ENCODE measurements around the gene ZC3H12C. TPM values are rescaled to one million over a fixed set of nuclear protein-coding genes. Genes with fewer than 3 reads are reported as not detected.

The ZC3H12C gene
- total and polyA plus RNA-seq, 2 of the 4 experiments (the other 2 are of a cell fraction), result 4.2 to 15.8 TPM

GRCh38 chr11:110159476-110159875 lies 66.3 kb downstream of the ZC3H12C start:
- DNase-seq, result no peak
- ChIA-PET POLR2A (ENCODE audit: unreplicated experiment) (interaction anchor here (0.5 kb wide), 1 partner anchor 1955 kb away, joined by 3 read pairs; no protein-coding TSS in a partner anchor), CTCF (no interaction called here)
- no peak overlapping the region for H2AFZ ChIP-seq (replicated peaks; ENCODE audit: low read length, poor library complexity)
- in situ Hi-C loops (cut with MboI; ENCODE audit: low sequenced_read_pairs), result no loop called here
- peaks cover 10 to 34% of the 10 kb centered on the region in 2 experiments for H3K79me1 ChIP-seq (ENCODE audit: low read depth in 1 of 2, low read length in 2 of 2)
- H3K14ac ChIP-seq (replicated peaks; ENCODE audit: low read depth, low read length), result peak overlapping the region; percentile 8; the same call in 1 of the 2 replicates
- no peak overlapping the region for H3K56ac ChIP-seq (ENCODE audit: extremely low read depth, insufficient read depth, low read length)
- H3K36me3 ChIP-seq (ENCODE audit: control insufficient read depth, insufficient read depth, low read length), result peaks cover 15% of the 10 kb centered on the region
- no peaks in the 10 kb centered on the region for H3K9me3 ChIP-seq (ENCODE audit: control insufficient read depth, insufficient read depth, low read length)
- peaks cover 11% of the 10 kb centered on the region for H3K9me1 ChIP-seq (ENCODE audit: insufficient read depth, low read length)
- peaks cover 5% of the 10 kb centered on the region for H3K4me1 ChIP-seq (ENCODE audit: control insufficient read depth, insufficient read depth, low read length)
- peak overlapping the region; percentile 36; the same call in 1 of the 2 replicates for H2AK5ac ChIP-seq (ENCODE audit: low read depth, low read length)
- no peak for ATAC-seq (ENCODE audit: low read depth)
- no peak overlapping the region for H2AK9ac ChIP-seq (replicated peaks; ENCODE audit: low read depth, low read length, poor library complexity)
- peak overlapping the region; percentile 72; the same call in 1 of the 2 replicates for H2BK20ac ChIP-seq (ENCODE audit: low read depth, low read length)
- intact Hi-C loops (cut with micrococcal nuclease), result no loop called here
- H2BK15ac ChIP-seq (ENCODE audit: low read depth, low read length), result peak overlapping the region; percentile 31; the same call in 2 of the 3 replicates
- TF ChIP-seq MAFK (IDR thresholded peaks at IDR 0.05; ENCODE audit: low read depth, low read length) (no peak), RAD21 (IDR thresholded peaks at IDR 0.05; ENCODE audit: low read length) (no peak), RFX5 (IDR thresholded peaks at IDR 0.05; ENCODE audit: low read depth, low read length) (no peak), USF2 (IDR thresholded peaks at IDR 0.05; ENCODE audit: low read depth, low read length) (no peak), RCOR1 (IDR thresholded peaks at IDR 0.05; ENCODE audit: insufficient replicate concordance, low read length) (no peak), CHD1 (IDR thresholded peaks at IDR 0.05; ENCODE audit: low read depth, low read length) (no peak), ELK1 (IDR thresholded peaks at IDR 0.05; ENCODE audit: borderline replicate concordance, low read depth, low read length) (no peak), FOS (IDR thresholded peaks at IDR 0.05; ENCODE audit: low read depth, low read length) (no peak), CEBPB (IDR thresholded peaks at IDR 0.05; ENCODE audit: low read depth, low read length) (no peak), BHLHE40 (IDR thresholded peaks at IDR 0.05; ENCODE audit: low read depth, low read length) (no peak), POLR2A (IDR thresholded peaks at IDR 0.05; ENCODE audit: low read depth, low read length) (no peak), CTCF (conservative IDR thresholded peaks at IDR 0.05; ENCODE audit: low read depth, low read length) (no peak), MAZ (IDR thresholded peaks at IDR 0.05; ENCODE audit: borderline replicate concordance, low read depth, low read length) (no peak), SMC3 (IDR thresholded peaks at IDR 0.05; ENCODE audit: low read depth, low read length) (no peak)
- no CpG with 5 or more reads among the region's 1 CpG for WGBS, 2 experiments (ENCODE audit: extremely low coverage in 2 of 2, insufficient read length in 1 of 2)
- H4K8ac ChIP-seq (ENCODE audit: low read depth in 2 of 2, low read length in 2 of 2), result peak overlapping the region in 1 of 2 experiments; percentile 22; a peak in 1 of 4 replicates
- no peak overlapping the region for H3K9ac ChIP-seq (ENCODE audit: low read depth, low read length)
- peak overlapping the region; percentile 29; the same call in 1 of the 2 replicates for H3K4ac ChIP-seq (ENCODE audit: low read depth, low read length)
- dilution Hi-C loops (cut with HindIII; ENCODE audit: low sequenced_read_pairs, unreplicated experiment), result no loop called here
- H3K4me2 ChIP-seq (ENCODE audit: low read depth, low read length), result no peak overlapping the region
- H3K23ac ChIP-seq (ENCODE audit: low read depth, low read length), result no peak overlapping the region
- peak overlapping the region; percentile 10 for H2BK5ac ChIP-seq (ENCODE audit: low read depth, low read length, poor library complexity, severe bottlenecking)
- no peak overlapping the region for H4K5ac ChIP-seq (ENCODE audit: low read depth, low read length)
- H4K91ac ChIP-seq (ENCODE audit: insufficient read depth, low read depth, low read length), result no peak overlapping the region; the same call in 1 of the 2 replicates
- no peaks in the 10 kb centered on the region for H3K27me3 ChIP-seq (ENCODE audit: control insufficient read depth, insufficient read depth, low read length)
- no TSS peak for BruUV-seq (replicated peaks)
- H3K18ac ChIP-seq (ENCODE audit: low read depth, low read length), result no peak overlapping the region
- H2BK120ac ChIP-seq (ENCODE audit: low read depth, low read length), result peak overlapping the region; percentile 4; the same call in 1 of the 2 replicates
- no peak overlapping the region for H3K4me3 ChIP-seq (ENCODE audit: insufficient read depth, low read depth, low read length)
- no peak overlapping the region for H3K27ac ChIP-seq (ENCODE audit: insufficient read depth, low read length)
- H4K20me1 ChIP-seq (ENCODE audit: insufficient read depth, low read length), result no peaks in the 10 kb centered on the region; the same call in 1 of the 2 replicates

Data from IMR-90 (cell line).